Mucosa of stomach (tissue), 1 donor: ENCODE measurements around the gene SRP54.

ENCODE experiments used
- H3K27me3 ChIP-seq: one replicate; pipeline ENCODE4 v1.7.0; 2013; ENCODE audit warnings: mild to moderate bottlenecking, low read length; ENCODE audit not compliant: control insufficient read depth, insufficient read depth
- H3K36me3 ChIP-seq: one replicate; pipeline ENCODE4 v1.7.0; 2013; ENCODE audit warnings: low read length; ENCODE audit not compliant: control insufficient read depth, insufficient read depth
- H3K4me1 ChIP-seq: one replicate; pipeline ENCODE4 v1.7.0; 2013; ENCODE audit warnings: mild to moderate bottlenecking, low read length; ENCODE audit not compliant: control insufficient read depth, insufficient read depth
- H3K4me3 ChIP-seq: one replicate; pipeline ENCODE4 v1.7.0; 2013; ENCODE audit warnings: low read length
- H3K9ac ChIP-seq: one replicate; pipeline ENCODE4 v1.7.0; 2013; ENCODE audit warnings: mild to moderate bottlenecking, low read length, moderate library complexity
- H3K9me3 ChIP-seq: one replicate; pipeline ENCODE4 v1.7.0; 2013; ENCODE audit warnings: mild to moderate bottlenecking, low read length, moderate library complexity; ENCODE audit not compliant: control insufficient read depth
- donor health status: Pancreatic carcinoma.

SRP54 gene

DNA sequence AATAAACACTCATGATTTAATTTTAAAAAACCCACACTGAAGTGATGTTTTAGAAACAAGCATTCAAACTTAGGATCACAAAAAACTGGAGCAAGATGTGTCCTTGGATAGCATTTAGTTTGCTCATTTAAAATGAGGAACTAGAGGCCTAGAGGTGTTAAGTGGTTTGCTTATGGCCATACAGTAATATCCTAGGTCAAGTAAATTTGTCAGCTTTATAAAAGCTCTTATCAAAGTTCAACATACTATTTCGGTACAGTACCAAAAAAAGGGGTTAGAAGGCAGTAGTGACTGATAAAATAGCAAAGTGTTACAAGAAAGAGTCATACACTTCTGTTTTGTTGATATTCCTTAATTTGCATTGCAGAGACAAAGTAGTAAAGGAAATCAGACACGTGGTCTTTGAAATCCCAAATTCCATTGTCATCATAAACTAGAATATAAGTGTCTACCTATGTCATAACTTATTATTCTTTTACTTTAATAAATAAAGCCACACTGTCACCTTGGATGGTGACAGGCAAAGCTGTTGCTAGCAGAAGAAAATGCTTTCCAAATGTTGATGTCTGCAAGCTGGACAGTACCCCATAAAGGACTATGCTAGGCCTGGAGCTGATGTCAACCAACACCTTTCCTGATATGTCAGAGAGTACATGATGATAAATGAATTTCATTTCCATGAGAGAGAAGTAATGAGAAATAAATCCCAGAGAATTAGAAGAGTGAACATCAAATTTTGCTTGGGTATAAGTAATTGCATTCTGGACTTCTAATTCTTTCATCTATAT, 17.6 kb upstream of the SRP54 start:
- no peaks in the 10 kb centered on the region for H3K9me3 ChIP-seq
- H3K4me3 ChIP-seq: no peak overlapping the region
- H3K27me3 ChIP-seq: no peaks in the 10 kb centered on the region
- H3K36me3 ChIP-seq: no peaks in the 10 kb centered on the region
- H3K9ac ChIP-seq: no peak overlapping the region
- H3K4me1 ChIP-seq: peaks cover 4% of the 10 kb centered on the region

DNA sequence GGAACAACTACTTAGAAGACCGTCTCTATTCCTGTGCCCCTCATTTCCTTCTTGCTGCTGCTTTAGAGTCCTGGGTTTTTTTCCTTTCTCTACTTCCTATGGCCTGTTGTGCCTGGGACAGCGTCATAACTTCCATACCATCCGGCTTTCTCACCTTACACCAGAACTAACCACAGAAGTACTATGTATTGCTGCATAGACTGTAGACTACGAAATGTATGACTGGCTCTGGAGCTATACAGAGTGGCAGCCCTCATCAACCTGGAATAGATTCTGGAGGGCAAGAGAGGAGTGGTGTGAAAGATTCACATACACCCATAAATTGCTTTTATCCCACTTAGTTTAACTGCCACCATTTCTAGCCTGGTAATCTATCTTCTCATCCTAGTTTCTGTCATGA, 16.9 kb upstream of the SRP54 start:
- Histone ChIP-seq H3K27me3 (no peaks in the 10 kb centered on the region), H3K9me3 (no peaks in the 10 kb centered on the region), H3K4me3 (no peak overlapping the region), H3K4me1 (no peaks in the 10 kb centered on the region), H3K36me3 (no peaks in the 10 kb centered on the region), H3K9ac (no peak overlapping the region)

DNA sequence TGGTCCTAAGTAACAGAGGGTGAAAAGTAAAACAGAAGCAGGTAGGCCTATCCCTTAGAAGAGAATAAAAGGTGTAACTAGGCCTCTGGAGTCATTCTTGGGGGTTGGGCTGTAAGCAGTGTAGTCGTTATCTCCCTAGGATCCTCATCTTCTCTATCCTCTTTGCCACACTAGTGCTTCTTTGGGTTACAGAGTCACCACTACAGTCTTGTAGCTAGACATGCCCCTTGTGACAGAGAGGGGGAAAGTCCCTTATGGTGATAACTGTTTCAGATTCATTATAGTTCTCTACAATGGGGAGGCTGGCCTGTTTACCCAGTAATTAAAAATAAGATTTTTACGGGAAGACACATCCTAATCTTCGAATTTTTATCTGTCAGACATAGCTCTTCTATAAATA, 16.4 kb upstream of the SRP54 start:
- Histone ChIP-seq H3K9ac (no peak overlapping the region), H3K36me3 (no peaks in the 10 kb centered on the region), H3K27me3 (no peaks in the 10 kb centered on the region), H3K4me3 (no peak overlapping the region), H3K9me3 (no peaks in the 10 kb centered on the region), H3K4me1 (no peaks in the 10 kb centered on the region)

DNA sequence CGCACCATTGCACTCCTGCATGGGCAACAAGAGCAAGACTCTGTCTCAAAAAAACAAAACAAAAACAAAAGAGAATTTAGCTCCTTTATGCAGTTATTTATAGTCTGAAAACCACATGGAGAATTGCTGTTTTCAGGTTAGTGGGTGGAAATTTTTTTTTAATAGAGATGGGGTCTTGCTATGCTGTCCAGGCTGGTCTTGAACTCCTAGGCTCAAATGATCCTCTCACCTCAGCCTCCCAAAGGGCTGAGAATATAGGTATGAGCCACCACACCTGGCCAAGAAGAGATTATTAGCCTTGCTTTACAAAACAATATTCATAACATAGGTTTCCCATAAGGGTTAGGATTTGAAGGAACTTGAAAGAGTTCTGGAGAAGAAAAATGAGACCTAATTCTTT, 12.1 kb upstream of the SRP54 start:
- Histone ChIP-seq H3K9ac (no peak overlapping the region), H3K9me3 (no peaks in the 10 kb centered on the region), H3K27me3 (no peaks in the 10 kb centered on the region), H3K4me1 (no peaks in the 10 kb centered on the region), H3K36me3 (no peaks in the 10 kb centered on the region), H3K4me3 (no peak overlapping the region)

DNA sequence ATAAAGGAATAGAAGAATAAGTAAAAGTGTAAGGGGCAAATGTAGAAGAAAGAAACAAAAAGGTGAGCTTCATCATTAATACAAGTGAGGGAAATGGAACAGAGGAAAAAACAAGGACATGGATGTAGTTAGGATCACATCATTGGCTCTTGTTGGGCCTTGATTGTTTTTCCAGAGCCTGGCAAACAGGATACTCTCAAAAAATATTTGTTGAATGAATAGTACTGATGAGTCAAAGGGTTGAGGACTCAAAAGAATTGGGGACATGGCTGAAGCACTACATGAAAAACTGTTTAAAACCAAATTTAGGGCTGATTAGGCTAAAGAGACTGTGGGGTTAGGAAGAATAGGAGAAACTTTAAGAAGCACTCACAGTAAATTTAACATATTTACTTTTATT, 11.4 kb upstream of the SRP54 start:
- Histone ChIP-seq H3K9ac (no peak overlapping the region), H3K4me1 (no peaks in the 10 kb centered on the region), H3K27me3 (no peaks in the 10 kb centered on the region), H3K9me3 (no peaks in the 10 kb centered on the region), H3K4me3 (no peak overlapping the region), H3K36me3 (no peaks in the 10 kb centered on the region)

DNA sequence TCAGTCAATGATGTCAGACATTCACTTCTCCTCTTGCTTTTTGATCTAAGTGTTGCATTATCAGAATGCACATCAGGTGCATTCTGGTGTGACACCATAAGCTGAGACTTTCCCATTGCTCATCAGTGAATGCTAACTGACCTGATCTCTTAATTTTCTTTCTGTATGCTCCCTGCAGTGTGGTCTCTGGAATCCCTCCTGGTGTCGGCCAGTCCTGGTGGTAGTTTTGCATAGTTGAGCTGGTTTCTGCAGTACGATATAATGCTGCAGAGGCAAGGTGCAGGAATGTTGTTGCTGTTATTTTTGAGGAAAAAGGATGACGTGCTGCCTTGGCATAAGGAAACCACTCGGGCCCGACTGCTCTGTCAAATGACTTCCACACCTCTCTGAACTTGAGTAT, 11.0 kb upstream of the SRP54 start:
- no peaks in the 10 kb centered on the region for H3K4me1 ChIP-seq
- H3K9me3 ChIP-seq: no peaks in the 10 kb centered on the region
- H3K36me3 ChIP-seq: no peaks in the 10 kb centered on the region
- no peak overlapping the region for H3K4me3 ChIP-seq
- H3K9ac ChIP-seq: no peak overlapping the region
- no peaks in the 10 kb centered on the region for H3K27me3 ChIP-seq

DNA sequence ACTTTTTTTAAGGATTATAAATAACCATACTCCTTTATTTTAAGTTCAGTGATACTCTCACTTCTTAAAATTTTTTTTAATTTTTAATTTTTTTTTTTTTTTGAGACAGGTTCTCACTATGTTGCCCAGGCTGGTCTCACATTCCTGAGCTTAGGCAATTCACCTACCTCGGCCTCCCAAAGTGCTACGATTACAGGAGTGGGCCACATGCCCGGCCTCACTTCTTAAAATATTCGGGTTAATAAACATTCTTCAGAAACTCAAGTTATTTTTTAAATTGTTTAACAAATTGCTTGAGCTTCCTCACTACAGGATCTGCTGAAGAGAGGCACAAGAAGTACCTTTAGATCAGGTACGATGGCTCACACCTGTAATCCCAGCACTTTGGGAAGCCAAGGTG, 4.3 kb upstream of the SRP54 start:
- H3K4me1 ChIP-seq: no peaks in the 10 kb centered on the region
- no peaks in the 10 kb centered on the region for H3K36me3 ChIP-seq
- no peak overlapping the region for H3K9ac ChIP-seq
- no peaks in the 10 kb centered on the region for H3K9me3 ChIP-seq
- H3K27me3 ChIP-seq: no peaks in the 10 kb centered on the region
- no peak overlapping the region for H3K4me3 ChIP-seq

DNA sequence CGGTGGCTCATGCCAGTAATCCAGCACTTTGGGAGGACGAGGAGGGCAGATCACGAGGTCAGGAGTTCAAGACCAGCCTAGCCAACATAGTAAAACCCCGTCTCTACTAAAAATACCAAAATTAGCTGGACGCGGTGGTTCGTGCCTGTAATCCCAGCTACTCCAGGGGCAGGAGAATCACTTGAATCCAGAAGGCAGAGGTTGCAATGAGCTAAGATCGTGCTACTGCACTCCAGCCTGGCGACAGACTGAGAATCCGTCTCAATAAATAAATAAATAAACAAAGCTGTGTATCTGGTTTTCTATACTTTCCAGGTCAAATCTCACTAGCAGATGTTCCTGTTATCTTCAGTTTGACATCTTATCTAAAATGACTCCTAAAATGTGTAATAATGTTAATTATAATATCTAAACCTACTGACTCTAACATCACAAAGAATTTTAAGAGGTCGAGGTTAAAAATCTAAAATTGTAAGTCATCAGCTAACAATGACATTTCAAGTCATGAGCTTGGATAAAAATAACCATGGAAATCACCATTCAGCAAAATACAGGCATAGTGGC, 2.4 kb upstream of the SRP54 start:
- H3K4me3 ChIP-seq: peak overlapping the region; percentile 89
- H3K27me3 ChIP-seq: no peaks in the 10 kb centered on the region
- H3K4me1 ChIP-seq: peaks cover 4% of the 10 kb centered on the region
- H3K9ac ChIP-seq: peak overlapping the region; percentile 94
- H3K9me3 ChIP-seq: no peaks in the 10 kb centered on the region
- no peaks in the 10 kb centered on the region for H3K36me3 ChIP-seq

DNA sequence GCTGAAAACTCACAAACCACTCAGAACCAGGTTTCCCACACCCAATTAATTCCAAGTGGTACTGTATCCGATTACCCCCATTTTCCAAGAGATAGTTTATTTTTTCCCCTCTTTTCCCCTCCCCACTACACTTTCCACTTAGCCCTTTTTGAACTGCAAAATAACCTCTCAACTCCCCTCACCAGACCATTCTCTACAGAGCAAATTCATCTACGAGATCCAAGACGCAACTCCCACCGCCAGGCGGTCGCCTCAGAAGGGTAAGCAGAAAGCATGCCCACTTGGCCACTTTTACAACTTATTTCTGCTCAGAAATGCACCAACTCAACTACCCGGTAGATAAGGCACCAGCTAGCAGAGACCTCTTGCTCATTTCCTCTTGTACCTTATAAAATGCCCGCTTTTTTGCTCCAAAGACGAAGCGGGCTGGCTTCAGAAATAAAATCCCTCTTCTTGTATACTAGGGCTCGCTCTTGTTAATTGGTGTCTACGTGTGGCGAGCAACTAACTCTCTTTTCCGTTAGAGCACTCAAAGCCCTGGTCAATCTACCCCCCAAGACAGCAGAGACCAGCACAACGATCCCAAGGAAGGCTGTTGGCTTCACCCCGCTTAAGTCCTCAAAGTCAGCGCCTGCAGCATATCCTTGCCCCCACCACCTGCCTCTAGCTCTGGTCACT, 910 bp upstream of the SRP54 start:
- Histone ChIP-seq H3K9me3 (no peaks in the 10 kb centered on the region), H3K36me3 (no peaks in the 10 kb centered on the region), H3K9ac (peak overlapping the region; percentile 94), H3K4me3 (peak overlapping the region; percentile 89), H3K27me3 (no peaks in the 10 kb centered on the region), H3K4me1 (peaks cover 4% of the 10 kb centered on the region)

DNA sequence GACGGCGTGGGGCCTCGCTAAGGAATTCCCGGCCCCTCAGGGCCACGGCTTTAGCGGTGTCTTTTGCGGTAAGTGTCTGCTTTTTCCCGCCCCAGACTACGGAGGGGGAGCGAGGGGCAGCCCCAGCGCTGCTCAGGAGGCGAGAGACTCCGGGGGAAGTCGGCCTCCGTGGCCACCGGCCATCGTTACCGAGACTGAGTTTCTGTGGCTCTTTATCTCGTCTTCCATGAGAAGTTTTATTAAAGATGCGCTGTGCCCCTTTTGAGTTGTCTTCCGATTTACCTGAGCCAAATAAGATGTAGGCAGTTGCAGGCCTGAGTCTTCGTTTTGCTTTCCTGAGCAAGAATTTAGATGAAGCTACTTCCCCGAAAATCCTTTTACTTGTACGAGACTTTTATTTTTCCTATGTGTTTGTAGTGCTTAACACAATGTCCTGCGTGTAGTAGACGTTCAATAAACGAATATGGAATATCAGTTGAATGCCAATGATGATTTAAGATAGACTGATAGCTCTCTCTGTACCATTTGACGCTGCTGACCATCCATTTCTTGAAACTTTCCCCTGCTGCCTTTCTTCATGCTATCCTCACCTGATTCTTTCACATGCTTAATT, 462 bp downstream of the SRP54 start:
- Histone ChIP-seq H3K4me3 (peak overlapping the region; percentile 89), H3K9me3 (no peaks in the 10 kb centered on the region), H3K36me3 (no peaks in the 10 kb centered on the region), H3K4me1 (peaks cover 4% of the 10 kb centered on the region), H3K9ac (peak overlapping the region; percentile 94), H3K27me3 (no peaks in the 10 kb centered on the region)

DNA sequence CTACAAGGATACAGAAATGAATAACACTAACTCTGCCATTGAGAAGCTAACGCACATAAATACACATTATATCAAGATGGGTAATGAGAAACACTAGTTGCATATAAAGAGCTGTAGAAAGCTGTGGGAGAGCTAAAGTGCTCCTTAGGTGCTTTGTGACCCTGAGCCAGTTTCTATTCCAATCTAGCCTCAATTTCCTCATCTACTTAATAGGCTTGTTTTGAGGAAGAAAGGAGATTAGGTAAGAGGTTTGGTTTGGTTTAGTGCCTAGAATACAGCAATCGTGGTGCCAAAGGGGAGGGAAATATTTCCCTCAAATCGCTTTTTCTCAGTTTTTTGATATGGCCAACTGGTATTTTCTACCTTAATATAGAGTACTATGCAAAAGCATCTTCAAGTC, 994 bp downstream of the SRP54 start:
- Histone ChIP-seq H3K4me1 (peaks cover 4% of the 10 kb centered on the region), H3K9me3 (no peaks in the 10 kb centered on the region), H3K4me3 (peak overlapping the region; percentile 89), H3K36me3 (no peaks in the 10 kb centered on the region), H3K27me3 (no peaks in the 10 kb centered on the region), H3K9ac (peak overlapping the region; percentile 94)

DNA sequence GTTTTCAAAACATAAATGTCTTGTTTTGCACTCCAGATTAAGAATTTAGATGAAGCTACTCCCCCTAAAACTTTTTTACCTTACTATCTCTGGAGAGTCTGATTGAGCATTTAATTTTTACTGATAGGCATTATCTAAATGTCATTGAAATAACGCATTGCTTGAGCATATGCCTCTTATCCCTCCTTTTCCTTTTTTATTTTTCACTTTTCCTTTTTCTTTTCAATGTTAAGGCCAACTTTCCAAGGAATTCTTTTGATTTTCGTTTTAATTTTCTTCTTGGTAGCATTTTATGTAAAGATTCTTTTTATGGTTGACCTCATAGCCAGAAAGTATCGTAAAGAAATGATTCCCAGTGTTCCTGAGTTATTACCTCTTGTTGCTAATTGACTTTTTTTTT, 2.9 kb downstream of the SRP54 start:
- Histone ChIP-seq H3K4me1 (peaks cover 4% of the 10 kb centered on the region), H3K4me3 (no peak overlapping the region), H3K9me3 (no peaks in the 10 kb centered on the region), H3K36me3 (no peaks in the 10 kb centered on the region), H3K27me3 (no peaks in the 10 kb centered on the region), H3K9ac (no peak overlapping the region)
